ENCODE measurements around the gene PCDHB16.

The PCDHB16 gene

GRCh38 chr5:141234109-141234667 lies 52.0 kb downstream of the PCDHB16 start:
- DNase-seq (ENCODE audit: low spot score), result no peak

All from SW480 (cell line).